ENCODE measurements around the gene RADX. TPM values are rescaled to one million over a fixed set of nuclear protein-coding genes. Genes with fewer than 3 reads are reported as not detected.

RADX gene
- total RNA-seq, 1 donor from 2014 or later, result 7.5 TPM

DNA sequence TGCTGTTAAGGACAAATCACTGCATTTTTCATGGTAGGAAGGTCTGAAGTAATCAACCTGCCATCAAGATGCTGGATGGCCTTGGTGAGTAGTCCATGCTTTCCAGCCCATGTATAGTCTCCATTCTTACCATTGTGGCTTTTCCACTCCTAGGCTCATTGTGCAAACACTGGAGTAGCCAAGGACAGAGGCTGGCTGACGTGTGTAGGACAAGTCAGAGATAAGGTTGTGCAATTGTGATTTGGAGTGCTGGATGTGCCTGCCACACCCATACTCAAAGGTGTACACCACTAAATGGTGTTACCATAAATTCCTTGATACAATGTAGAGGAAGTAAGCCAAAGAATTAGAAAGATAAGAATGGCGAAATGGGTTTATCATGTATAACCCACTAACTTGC is 26.3 kb upstream of the RADX start:
- H3K4me3 Mint-ChIP-seq (ENCODE audit: unreplicated experiment), result no peak overlapping the region
- no peaks in the 10 kb centered on the region for H3K9me3 Mint-ChIP-seq (ENCODE audit: unreplicated experiment)
- TF ChIP-seq, protein P1, sequence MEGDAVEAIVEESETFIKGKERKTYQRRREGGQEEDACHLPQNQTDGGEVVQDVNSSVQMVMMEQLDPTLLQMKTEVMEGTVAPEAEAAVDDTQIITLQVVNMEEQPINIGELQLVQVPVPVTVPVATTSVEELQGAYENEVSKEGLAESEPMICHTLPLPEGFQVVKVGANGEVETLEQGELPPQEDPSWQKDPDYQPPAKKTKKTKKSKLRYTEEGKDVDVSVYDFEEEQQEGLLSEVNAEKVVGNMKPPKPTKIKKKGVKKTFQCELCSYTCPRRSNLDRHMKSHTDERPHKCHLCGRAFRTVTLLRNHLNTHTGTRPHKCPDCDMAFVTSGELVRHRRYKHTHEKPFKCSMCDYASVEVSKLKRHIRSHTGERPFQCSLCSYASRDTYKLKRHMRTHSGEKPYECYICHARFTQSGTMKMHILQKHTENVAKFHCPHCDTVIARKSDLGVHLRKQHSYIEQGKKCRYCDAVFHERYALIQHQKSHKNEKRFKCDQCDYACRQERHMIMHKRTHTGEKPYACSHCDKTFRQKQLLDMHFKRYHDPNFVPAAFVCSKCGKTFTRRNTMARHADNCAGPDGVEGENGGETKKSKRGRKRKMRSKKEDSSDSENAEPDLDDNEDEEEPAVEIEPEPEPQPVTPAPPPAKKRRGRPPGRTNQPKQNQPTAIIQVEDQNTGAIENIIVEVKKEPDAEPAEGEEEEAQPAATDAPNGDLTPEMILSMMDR (IDR thresholded peaks at IDR 0.05; ENCODE audit: partially characterized antibody, unreplicated experiment), result no peak
- no peak overlapping the region for H3K27ac Mint-ChIP-seq (ENCODE audit: unreplicated experiment)
- no peaks in the 10 kb centered on the region for H3K36me3 Mint-ChIP-seq (ENCODE audit: unreplicated experiment)
- DNase-seq, result no peak
- H3K27me3 Mint-ChIP-seq (ENCODE audit: unreplicated experiment), result no peaks in the 10 kb centered on the region
- H3K4me1 Mint-ChIP-seq (ENCODE audit: low read depth, unreplicated experiment), result no peaks in the 10 kb centered on the region

DNA sequence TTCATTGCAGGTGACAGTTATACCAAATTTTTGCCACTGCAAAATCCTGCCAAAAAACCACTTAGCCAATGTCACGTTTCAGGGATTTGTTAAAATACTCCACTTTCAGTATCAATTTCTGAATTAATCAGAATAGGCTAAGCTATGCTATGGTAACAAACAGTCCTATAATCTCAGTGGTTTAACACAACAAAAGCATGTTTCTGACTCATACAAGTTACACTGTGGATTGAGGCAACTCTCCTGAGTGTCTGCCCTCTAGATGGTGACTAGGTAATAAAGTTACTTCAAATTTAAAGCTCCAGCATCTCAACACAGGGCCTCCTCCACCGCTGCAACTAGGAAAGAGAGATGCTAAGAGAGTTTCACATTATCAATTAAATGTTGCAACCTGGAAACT is 23.0 kb upstream of the RADX start:
- Mint-ChIP-seq H3K27ac (ENCODE audit: unreplicated experiment) (no peak overlapping the region), H3K9me3 (ENCODE audit: unreplicated experiment) (no peaks in the 10 kb centered on the region), H3K4me1 (ENCODE audit: low read depth, unreplicated experiment) (no peaks in the 10 kb centered on the region), H3K4me3 (ENCODE audit: unreplicated experiment) (no peak overlapping the region), H3K27me3 (ENCODE audit: unreplicated experiment) (no peaks in the 10 kb centered on the region), H3K36me3 (ENCODE audit: unreplicated experiment) (no peaks in the 10 kb centered on the region)
- no peak for DNase-seq
- TF ChIP-seq, protein P1 (IDR thresholded peaks at IDR 0.05; ENCODE audit: partially characterized antibody, unreplicated experiment), result no peak

DNA sequence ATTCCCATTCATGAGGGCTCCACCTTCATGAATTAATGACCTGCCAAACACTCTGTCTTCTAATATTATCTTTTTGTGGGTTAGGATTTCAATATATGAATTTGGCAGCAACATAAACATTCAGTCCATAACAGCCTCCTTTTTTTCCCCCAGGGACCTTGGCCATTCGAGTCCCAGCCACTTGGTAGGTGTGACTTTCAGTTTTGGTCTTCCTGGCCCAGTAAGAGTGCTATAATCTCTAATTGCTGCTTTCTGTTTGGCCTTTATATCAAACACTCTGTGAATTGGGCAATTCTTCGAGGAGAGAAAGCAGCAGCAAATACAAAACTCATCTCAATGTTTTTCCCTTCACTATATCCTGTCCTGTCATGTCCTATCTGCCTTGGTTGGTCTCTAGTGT is 12.4 kb upstream of the RADX start:
- TF ChIP-seq, protein P1 (IDR thresholded peaks at IDR 0.05; ENCODE audit: partially characterized antibody, unreplicated experiment), result no peak
- no peak overlapping the region for H3K27ac Mint-ChIP-seq (ENCODE audit: unreplicated experiment)
- no peak for DNase-seq
- H3K36me3 Mint-ChIP-seq (ENCODE audit: unreplicated experiment), result no peaks in the 10 kb centered on the region
- H3K4me1 Mint-ChIP-seq (ENCODE audit: low read depth, unreplicated experiment), result no peaks in the 10 kb centered on the region
- H3K4me3 Mint-ChIP-seq (ENCODE audit: unreplicated experiment), result no peak overlapping the region
- no peaks in the 10 kb centered on the region for H3K9me3 Mint-ChIP-seq (ENCODE audit: unreplicated experiment)
- H3K27me3 Mint-ChIP-seq (ENCODE audit: unreplicated experiment), result no peaks in the 10 kb centered on the region

DNA sequence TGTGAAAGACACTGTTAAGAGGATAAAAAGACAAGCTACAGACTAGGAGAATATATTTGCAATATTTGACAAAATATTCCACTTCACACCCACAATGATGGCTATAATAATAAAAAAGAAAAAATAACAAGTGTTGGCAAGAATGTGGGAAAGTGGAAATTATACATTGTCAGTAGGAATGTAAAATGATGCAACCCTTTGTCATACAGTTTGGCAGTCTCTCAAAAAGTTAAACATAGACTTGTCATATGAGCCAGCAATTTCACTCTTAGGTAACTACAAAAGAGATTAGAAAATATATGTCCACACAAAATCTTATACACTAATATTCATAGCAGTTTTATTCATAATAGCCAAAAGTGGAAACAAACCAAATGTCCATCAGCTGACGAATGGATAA is 5.2 kb upstream of the RADX start:
- H3K27me3 Mint-ChIP-seq (ENCODE audit: unreplicated experiment), result no peaks in the 10 kb centered on the region
- no peak overlapping the region for H3K4me3 Mint-ChIP-seq (ENCODE audit: unreplicated experiment)
- no peaks in the 10 kb centered on the region for H3K36me3 Mint-ChIP-seq (ENCODE audit: unreplicated experiment)
- TF ChIP-seq, protein P1 (IDR thresholded peaks at IDR 0.05; ENCODE audit: partially characterized antibody, unreplicated experiment), result no peak
- no peak overlapping the region for H3K27ac Mint-ChIP-seq (ENCODE audit: unreplicated experiment)
- H3K4me1 Mint-ChIP-seq (ENCODE audit: low read depth, unreplicated experiment), result no peaks in the 10 kb centered on the region
- no peak for DNase-seq
- no peaks in the 10 kb centered on the region for H3K9me3 Mint-ChIP-seq (ENCODE audit: unreplicated experiment)

DNA sequence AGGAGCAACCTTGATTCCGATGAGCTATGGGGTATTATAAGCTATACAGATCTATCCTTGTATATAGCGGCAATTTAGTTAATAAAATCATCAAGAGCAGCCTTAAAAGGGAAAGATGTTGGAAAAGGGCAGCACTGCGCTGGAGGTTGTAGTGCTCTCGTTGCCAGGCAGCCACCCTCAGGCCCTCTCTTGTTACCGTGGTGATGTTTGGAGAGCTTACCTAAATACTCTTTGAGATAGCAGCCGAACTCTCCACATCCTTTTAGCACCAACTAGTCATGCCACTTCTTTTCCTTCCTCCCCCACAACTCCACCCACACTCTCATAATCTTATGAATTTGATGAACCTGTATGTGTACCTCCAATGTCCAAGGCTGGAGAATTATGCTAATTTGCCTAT is 3.8 kb upstream of the RADX start:
- no peak overlapping the region for H3K27ac Mint-ChIP-seq (ENCODE audit: unreplicated experiment)
- H3K27me3 Mint-ChIP-seq (ENCODE audit: unreplicated experiment), result no peaks in the 10 kb centered on the region
- no peaks in the 10 kb centered on the region for H3K4me1 Mint-ChIP-seq (ENCODE audit: low read depth, unreplicated experiment)
- TF ChIP-seq, protein P1 (IDR thresholded peaks at IDR 0.05; ENCODE audit: partially characterized antibody, unreplicated experiment), result no peak
- H3K9me3 Mint-ChIP-seq (ENCODE audit: unreplicated experiment), result no peaks in the 10 kb centered on the region
- H3K4me3 Mint-ChIP-seq (ENCODE audit: unreplicated experiment), result no peak overlapping the region
- H3K36me3 Mint-ChIP-seq (ENCODE audit: unreplicated experiment), result no peaks in the 10 kb centered on the region
- DNase-seq, result no peak
